Fibroblast of mammary gland (primary cell): ENCODE results near the gene MAFF.
"Not testable (repeated sequence)": the region's sequence is repeated elsewhere in the genome, so short reads cannot be mapped to it uniquely, and the experiment has no call there.

Source experiments
- DNase-seq: peaks from one replicate; pipeline ENCODE4 v3.0.0-alpha.2; 2010; ENCODE audit warnings: low read depth
- H3K4me3 ChIP-seq: 2 replicates; pipeline ENCODE4 v1.5.1; 2011; ENCODE audit warnings: low read depth, mild to moderate bottlenecking, low read length, moderate library complexity; ENCODE audit not compliant: control insufficient read depth
- CTCF ChIP-seq: conservative IDR thresholded peaks from 2 replicates; pipeline ENCODE4 v1.5.1; 2011; ENCODE audit warnings: low read depth, low read length, inconsistent platforms; ENCODE audit not compliant: control insufficient read depth, insufficient read depth

Gene MAFF

GRCh38 chr22:38232196-38232595 lies 30.4 kb downstream of the MAFF start:
- no peak for DNase-seq
- no peak for TF ChIP-seq CTCF
- no peak overlapping the region for H3K4me3 ChIP-seq

GRCh38 chr22:38233427-38233826 lies 31.6 kb downstream of the MAFF start:
- TF ChIP-seq CTCF, result no peak
- no peak overlapping the region for H3K4me3 ChIP-seq
- peak; percentile 83 for DNase-seq

GRCh38 chr22:38233856-38234255 lies 32.1 kb downstream of the MAFF start:
- DNase-seq, H3K4me3 ChIP-seq: not testable (repeated sequence)

GRCh38 chr22:38235240-38235850 lies 33.6 kb downstream of the MAFF start:
- peak; percentile 43 for DNase-seq
- H3K4me3 ChIP-seq, result no peak overlapping the region
- TF ChIP-seq CTCF, result no peak

- H3K4me3 ChIP-seq, result no peak overlapping the region
- no peak for DNase-seq
- TF ChIP-seq CTCF, result no peak
Observed at GRCh38 chr22:38236786-38237185, 35.0 kb downstream of the MAFF start.

DNA sequence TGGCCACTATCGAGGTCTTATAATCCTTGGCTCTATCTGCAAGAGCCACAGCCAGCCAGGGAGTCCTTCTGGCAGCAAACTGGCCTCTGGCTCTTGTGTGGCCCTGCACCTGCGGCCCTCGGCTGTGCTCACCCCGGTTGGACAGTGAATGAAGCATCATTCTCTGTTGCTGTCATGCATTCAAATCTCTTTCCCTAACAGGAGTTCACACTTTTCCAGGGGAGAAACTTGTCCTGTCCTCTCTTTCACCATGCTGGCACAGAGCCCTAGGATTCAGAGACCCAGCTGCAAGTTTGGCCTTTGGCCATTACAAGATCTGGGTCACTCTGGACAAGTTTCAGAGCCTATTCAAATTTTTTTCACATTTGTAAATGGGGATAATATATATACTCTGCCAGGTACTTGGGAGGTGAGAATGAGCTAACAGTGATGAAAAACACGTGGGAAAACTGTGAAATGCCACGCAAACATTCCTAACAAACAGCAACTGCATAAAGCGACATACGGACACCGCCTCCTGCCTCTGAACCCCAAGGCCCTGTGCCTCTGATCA lies 36.8 kb downstream of the MAFF start:
- H3K4me3 ChIP-seq, result no peak overlapping the region
- DNase-seq, result peak; percentile 82
- TF ChIP-seq CTCF, result no peak

DNA sequence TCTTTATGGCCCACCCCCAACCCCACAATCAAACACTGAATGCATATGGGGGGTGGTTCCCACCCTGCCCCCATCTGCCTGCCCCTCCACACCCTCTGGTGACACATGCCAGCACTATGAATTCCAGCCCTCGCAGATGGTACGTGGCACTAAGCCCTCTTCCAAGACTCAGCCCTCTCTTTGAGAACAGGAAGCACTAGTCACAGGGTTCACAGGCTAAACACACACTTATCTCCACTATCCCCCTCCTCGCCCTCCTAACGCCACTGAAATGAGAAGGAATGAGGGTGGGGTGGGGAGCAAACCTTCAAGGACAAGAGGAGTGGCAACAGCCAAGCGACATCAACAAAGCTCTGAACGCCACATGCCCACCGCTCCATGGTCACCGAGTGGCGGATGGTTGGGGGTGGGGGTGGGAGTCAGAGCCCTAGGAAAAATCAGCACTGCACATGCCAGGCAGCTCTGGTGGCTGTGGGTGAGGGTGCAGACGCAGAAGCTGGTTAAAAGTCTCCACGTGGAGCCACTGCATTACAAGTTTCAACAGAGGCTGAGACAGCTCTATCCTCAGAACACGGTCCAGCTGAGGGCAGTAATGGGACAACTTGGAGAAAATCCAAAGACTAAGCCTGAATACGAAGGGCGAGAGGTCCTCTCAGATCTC lies 37.4 kb downstream of the MAFF start:
- peak; percentile 9 for TF ChIP-seq CTCF
- peak; percentile 95 for DNase-seq
- H3K4me3 ChIP-seq, result no peak overlapping the region
